ENCODE results near the gene MAST4. TPM values are rescaled to one million over a fixed set of nuclear protein-coding genes. Genes with fewer than 3 reads are reported as not detected.

The MAST4 gene
- total RNA-seq, 1 donor from 2014 or later, result 0.99 TPM

- no peaks in the 10 kb centered on the region for H3K36me3 ChIP-seq
- H3K9ac ChIP-seq, result no peak overlapping the region
- Mint-ChIP-seq H3K36me3 (no peaks in the 10 kb centered on the region), H3K27ac (no peak overlapping the region), H3K27me3 (ENCODE audit: insufficient read depth, low read depth) (no peaks in the 10 kb centered on the region), H3K4me3 (no peak overlapping the region), H3K4me1 (no peaks in the 10 kb centered on the region), H3K9me3 (no peaks in the 10 kb centered on the region)
- no peak overlapping the region for H3K4me2 ChIP-seq
- no peak overlapping the region for H2AFZ ChIP-seq (replicated peaks)
- H3K27ac ChIP-seq, result no peak overlapping the region
- H3K79me2 ChIP-seq (ENCODE audit: low read depth), result no peaks in the 10 kb centered on the region
- peaks cover 3% of the 10 kb centered on the region for H3F3A ChIP-seq (ENCODE audit: low read depth)
- no peaks in the 10 kb centered on the region for H3K9me3 ChIP-seq (ENCODE audit: low read depth)
- H4K20me1 ChIP-seq (ENCODE audit: low read depth), result no peaks in the 10 kb centered on the region
- TF ChIP-seq EZH2phosphoT487 (IDR thresholded peaks at IDR 0.05) (no peak), CTCF (IDR thresholded peaks at IDR 0.05) (no peak), EZH2 (IDR thresholded peaks at IDR 0.05) (no peak)
- no peaks in the 10 kb centered on the region for H3K27me3 ChIP-seq
- DNase-seq (ENCODE audit: low spot score), result no peak
- peaks cover 6% of the 10 kb centered on the region for H3K4me1 ChIP-seq
- no peak overlapping the region for H3K4me3 ChIP-seq
These were observed 284.2 kb downstream of the MAST4 start for GRCh38 chr5:66880401-66880800.

- no peak overlapping the region for H3K4me3 Mint-ChIP-seq
- Histone ChIP-seq H3K27me3 (no peaks in the 10 kb centered on the region), H3K4me3 (no peak overlapping the region), H3K9me3 (ENCODE audit: low read depth) (no peaks in the 10 kb centered on the region), H3K79me2 (ENCODE audit: low read depth) (no peaks in the 10 kb centered on the region), H3F3A (ENCODE audit: low read depth) (peaks cover 3% of the 10 kb centered on the region), H4K20me1 (ENCODE audit: low read depth) (no peaks in the 10 kb centered on the region), H3K4me1 (peaks cover 6% of the 10 kb centered on the region), H3K27ac (no peak overlapping the region), H3K36me3 (no peaks in the 10 kb centered on the region), H3K4me2 (no peak overlapping the region), H2AFZ (replicated peaks) (no peak overlapping the region), H3K9ac (no peak overlapping the region)
- no peaks in the 10 kb centered on the region for H3K27me3 Mint-ChIP-seq (ENCODE audit: insufficient read depth, low read depth)
- H3K9me3 Mint-ChIP-seq, result no peaks in the 10 kb centered on the region
- H3K4me1 Mint-ChIP-seq, result no peaks in the 10 kb centered on the region
- no peaks in the 10 kb centered on the region for H3K36me3 Mint-ChIP-seq
- no peak for TF ChIP-seq CTCF (IDR thresholded peaks at IDR 0.05)
- TF ChIP-seq EZH2phosphoT487 (IDR thresholded peaks at IDR 0.05), result no peak
- TF ChIP-seq EZH2 (IDR thresholded peaks at IDR 0.05), result no peak
- no peak overlapping the region for H3K27ac Mint-ChIP-seq
- DNase-seq (ENCODE audit: low spot score), result no peak
These were observed 285.4 kb downstream of the MAST4 start for GRCh38 chr5:66881480-66882161.

GRCh38 chr5:66882606-66883227, 286.5 kb downstream of the MAST4 start:
- H3K4me1 Mint-ChIP-seq, result no peaks in the 10 kb centered on the region
- peaks cover 3% of the 10 kb centered on the region for H3F3A ChIP-seq (ENCODE audit: low read depth)
- H3K27ac Mint-ChIP-seq, result no peak overlapping the region
- no peaks in the 10 kb centered on the region for H3K27me3 Mint-ChIP-seq (ENCODE audit: insufficient read depth, low read depth)
- no peak overlapping the region for H3K27ac ChIP-seq
- TF ChIP-seq CTCF (IDR thresholded peaks at IDR 0.05) (no peak), EZH2phosphoT487 (IDR thresholded peaks at IDR 0.05) (no peak), EZH2 (IDR thresholded peaks at IDR 0.05) (no peak)
- no peak overlapping the region for H3K4me3 Mint-ChIP-seq
- no peak overlapping the region for H3K9ac ChIP-seq
- no peak overlapping the region for H3K4me2 ChIP-seq
- H3K9me3 ChIP-seq (ENCODE audit: low read depth), result no peaks in the 10 kb centered on the region
- H2AFZ ChIP-seq (replicated peaks), result no peak overlapping the region
- no peaks in the 10 kb centered on the region for H3K36me3 ChIP-seq
- no peaks in the 10 kb centered on the region for H3K9me3 Mint-ChIP-seq
- H3K4me3 ChIP-seq, result no peak overlapping the region
- peaks cover 6% of the 10 kb centered on the region for H3K4me1 ChIP-seq
- no peaks in the 10 kb centered on the region for H3K27me3 ChIP-seq
- DNase-seq (ENCODE audit: low spot score), result no peak
- H3K36me3 Mint-ChIP-seq, result no peaks in the 10 kb centered on the region
- no peaks in the 10 kb centered on the region for H3K79me2 ChIP-seq (ENCODE audit: low read depth)
- no peaks in the 10 kb centered on the region for H4K20me1 ChIP-seq (ENCODE audit: low read depth)

Data from neural progenitor cell (in vitro differentiated cells).